GM18517 (cell line): Measurements from ENCODE around the gene NDN.
"Not testable (repeated sequence)": the region's sequence is repeated elsewhere in the genome, so short reads cannot be mapped to it uniquely, and the experiment has no call there.

Experiments used
- ATAC-seq: cut with Tn5 transposase; IDR thresholded peaks from one replicate; pipeline ENCODE4 v1.9.1; 2021; ENCODE audit warnings: mild to moderate bottlenecking, moderate library complexity; ENCODE audit not compliant: unreplicated experiment

NDN gene

GRCh38 chr15:23687143-23687470 lies at the start of gene NDN:
TSS of gene NDN (minus strand) at chr15:23687305. CDS start at chr15:23687217, 88 bp downstream.
- no peak for ATAC-seq

- no peak for ATAC-seq
Observed at GRCh38 chr15:23736033-23736673, 49.0 kb upstream of the NDN start.

- ATAC-seq: no peak
Observed at GRCh38 chr15:23734862-23735261, 47.8 kb upstream of the NDN start.

- not testable (repeated sequence) for ATAC-seq
Observed at GRCh38 chr15:23713874-23714656, 27.0 kb upstream of the NDN start.

- ATAC-seq: no peak
Observed at GRCh38 chr15:23708332-23708731, 21.2 kb upstream of the NDN start.

- no peak for ATAC-seq
Observed at GRCh38 chr15:23695282-23695681, 8.2 kb upstream of the NDN start.

- ATAC-seq: no peak
Observed at GRCh38 chr15:23694592-23694991, 7.5 kb upstream of the NDN start.

- no peak for ATAC-seq
Observed at GRCh38 chr15:23690450-23690852, 3.3 kb upstream of the NDN start.

- ATAC-seq: no peak
Observed at GRCh38 chr15:23690015-23690414, 2.9 kb upstream of the NDN start.

GRCh38 chr15:23686466-23687142 lies 501 bp downstream of the NDN start:
- no peak for ATAC-seq

GRCh38 chr15:23671481-23671880 lies 15.6 kb downstream of the NDN start:
- no peak for ATAC-seq

- ATAC-seq: no peak
Observed at GRCh38 chr15:23670970-23671369, 16.1 kb downstream of the NDN start.

- ATAC-seq: no peak
Observed at GRCh38 chr15:23663232-23663631, 23.9 kb downstream of the NDN start.

GRCh38 chr15:23648920-23649515 lies 38.1 kb downstream of the NDN start:
- no peak for ATAC-seq

- ATAC-seq: no peak
Observed at GRCh38 chr15:23647421-23648370, 39.4 kb downstream of the NDN start, which contains the start of gene MAGEL2. TSS of gene MAGEL2 (minus strand) at chr15:23647867. CDS start at chr15:23647742, 125 bp downstream.

GRCh38 chr15:23647001-23647295 lies 40.2 kb downstream of the NDN start:
- ATAC-seq: no peak

- ATAC-seq: no peak
Observed at GRCh38 chr15:23646165-23647000, 40.7 kb downstream of the NDN start.

GRCh38 chr15:23645371-23646164 lies 41.5 kb downstream of the NDN start:
- no peak for ATAC-seq

- no peak for ATAC-seq
Observed at GRCh38 chr15:23644829-23645228, 42.3 kb downstream of the NDN start.
